HepG2 (cell line): ENCODE measurements around the gene C2CD2. TPM values are rescaled to one million over a fixed set of nuclear protein-coding genes. Genes with fewer than 3 reads are reported as not detected.

Experiments
- ATAC-seq: fragments of 200-7000 bp; cut with Tn5 transposase; 3 replicates; pipeline ENCODE4 v1.9.1; 2020; ENCODE audit warnings: mild to moderate bottlenecking, moderate library complexity
- BruUV-seq: library from RNA; stranded (reverse); fragments of 400-500 nt; replicated peaks from 2 replicates; lab custom pipeline; 2021; lab: Mats Ljungman, UMichigan
- CTCF ChIA-PET: fragments of 300-600 bp; formaldehyde crosslinking; extraction: SDS; loops from one replicate; lab custom pipeline; 2021; ENCODE audit warnings: low total read pairs, inconsistent platforms, low intra/inter-chr PET ratio; lab: Yijun Ruan, JAX
- POLR2A ChIA-PET: fragments of 350-600 bp; sonication (Branson Sonifier 250); formaldehyde crosslinking; loops from one replicate; lab custom pipeline; 2020; ENCODE audit warnings: antibody characterized with exemption, inconsistent platforms; lab: Yijun Ruan, JAX
- DNase-seq: peaks from one replicate; pipeline ENCODE4 v3.0.0-alpha.2; 2015; ENCODE audit warnings: low spot score
- FAIRE-seq: peaks from 3 replicates; lab custom pipeline; 2011; peaks lifted over from hg19 to GRCh38; lab: Jason Lieb, UNC
- H2AFZ ChIP-seq: one replicate; pipeline ENCODE4 v1.6.1; 2011; ENCODE audit warnings: low read length, inconsistent platforms
- H3K27ac ChIP-seq: fragments of 300-600 bp; 3 replicates; pipeline ENCODE4 v1.8.0; 2011; ENCODE audit warnings: mixed run types, mild to moderate bottlenecking, mixed read lengths, low read length, inconsistent platforms; ENCODE audit not compliant: insufficient read depth; ENCODE audit errors: extremely low read length
- H3K27me3 ChIP-seq, 2 experiments: fragments of 200-600 bp in 1 of 2; 2 replicates in 1 of 2; 3 replicates in 1 of 2; pipeline versions ENCODE4 v1.6.0 to v1.8.0; 2011; ENCODE audit warnings: low read length in 2 of 2, mild to moderate bottlenecking in 2 of 2, moderate library complexity in 2 of 2, inconsistent platforms in 1 of 2; ENCODE audit not compliant: insufficient read depth in 2 of 2, control insufficient read depth in 1 of 2
- H3K36me3 ChIP-seq, 2 experiments: fragments of 200-600 bp in 1 of 2; replicated peaks in 1 of 2; 2 replicates in 1 of 2; 3 replicates in 1 of 2; pipeline versions ENCODE4 v1.5.1 to v1.8.0; 2011; ENCODE audit warnings: low read length in 2 of 2, inconsistent platforms in 1 of 2; ENCODE audit not compliant: insufficient read depth in 2 of 2, control insufficient read depth in 1 of 2
- H3K4me1 ChIP-seq: 2 replicates; pipeline ENCODE4 v1.5.1; 2012; ENCODE audit warnings: low read length, inconsistent platforms; ENCODE audit not compliant: insufficient read depth
- H3K4me2 ChIP-seq: 2 replicates; pipeline ENCODE4 v1.6.0; 2011; ENCODE audit warnings: low read depth, low read length, inconsistent platforms
- H3K4me3 ChIP-seq, 3 experiments: fragments of 200-600 bp in 1 of 3; sonication (generic), shearing (Covaris generic) in 1 of 3; replicated peaks in 1 of 3; 2 replicates each; pipeline ENCODE4 v1.5.1; 2011 to 2016; ENCODE audit warnings: low read length in 3 of 3, inconsistent platforms in 2 of 3, low read depth in 2 of 3, mild to moderate bottlenecking in 2 of 3, control low read depth in 1 of 3, mixed read lengths in 1 of 3; ENCODE audit not compliant: insufficient read depth in 1 of 3
- H3K79me2 ChIP-seq: one replicate; pipeline ENCODE4 v1.6.1; 2011; ENCODE audit warnings: low read length, inconsistent platforms; ENCODE audit not compliant: insufficient read depth
- H3K9ac ChIP-seq: 2 replicates; pipeline ENCODE4 v1.6.0; 2011; ENCODE audit warnings: mild to moderate bottlenecking, low read depth, low read length, inconsistent platforms; ENCODE audit not compliant: insufficient read depth
- H3K9me3 ChIP-seq: 2 replicates; pipeline ENCODE4 v1.5.1; 2012; ENCODE audit warnings: mild to moderate bottlenecking, low read length
- H4K20me1 ChIP-seq: 2 replicates; pipeline ENCODE4 v1.6.0; 2011; ENCODE audit warnings: inconsistent platforms, mild to moderate bottlenecking, low read length, moderate library complexity; ENCODE audit not compliant: insufficient read depth
- CENPX ChIP-seq: sonication (generic); formaldehyde crosslinking; IDR thresholded peaks from 2 replicates; pipeline ENCODE4 v1.9.0; 2021; ENCODE audit warnings: mild to moderate bottlenecking, missing genetic modification reagents, moderate library complexity
- DR1 ChIP-seq: sonication (generic); formaldehyde crosslinking; IDR thresholded peaks from 2 replicates; pipeline ENCODE4 v1.8.0; 2021; ENCODE audit warnings: mild to moderate bottlenecking, missing genetic modification reagents, inconsistent platforms
- LBX2 ChIP-seq: sonication (generic); formaldehyde crosslinking; IDR thresholded peaks from 2 replicates; pipeline ENCODE4 v1.5.0; 2020; ENCODE audit warnings: missing genetic modification reagents, mild to moderate bottlenecking, borderline replicate concordance
- NFE2 ChIP-seq: sonication (generic); formaldehyde crosslinking; IDR thresholded peaks from 2 replicates; pipeline ENCODE4 v1.4.0; 2020; ENCODE audit warnings: missing genetic modification reagents
- NFKB2 ChIP-seq: sonication (generic); formaldehyde crosslinking; IDR thresholded peaks from 2 replicates; pipeline ENCODE4 v1.4.0; 2020; ENCODE audit warnings: missing genetic modification reagents, borderline replicate concordance
- POLR2A ChIP-seq, 2 experiments: IDR thresholded peaks; 2 replicates each; pipeline ENCODE4 v1.6.1; 2011; ENCODE audit warnings: low read depth in 2 of 2, low read length in 2 of 2, mild to moderate bottlenecking in 1 of 2, moderate library complexity in 1 of 2; ENCODE audit not compliant: insufficient read depth in 1 of 2
- REPIN1 ChIP-seq: sonication (generic); formaldehyde crosslinking; IDR thresholded peaks from 2 replicates; pipeline ENCODE4 v1.8.0; 2022; ENCODE audit warnings: missing genetic modification reagents, low read depth, mild to moderate bottlenecking, borderline replicate concordance
- ZNF143 ChIP-seq: sonication (generic); formaldehyde crosslinking; IDR thresholded peaks from 2 replicates; pipeline ENCODE4 v1.4.0; 2020; ENCODE audit warnings: missing genetic modification reagents
- WGBS: methylation state at CpG from one replicate; pipeline ENCODE4 v1.1.6; 2017; ENCODE audit warnings: low lambda C conversion rate; 5-methylcytosine and 5-hydroxymethylcytosine counted together
- in situ Hi-C: cut with HindIII; loops from 2 replicates; pipeline ENCODE4 v1.10.0; 2017; ENCODE audit warnings: low pct_unique_long_range_greater_than_20kb; ENCODE audit not compliant: extremely low pct_ligation_motif_present
- intact Hi-C: fragments of 100-400 bp; cut with micrococcal nuclease; formaldehyde crosslinking; loops from one replicate; pipeline ENCODE4 v1.10.0; 2022; ENCODE audit not compliant: unreplicated experiment
- polyA plus RNA-seq, 8 experiments: library from polyadenylated mRNA; depleted of rRNA in 3 of 8; stranded (reverse) in 7 of 8; unstranded in 1 of 8; fragments of >200 nt; fragmentation: Illumina TruSeq in 4 of 8; extraction: Trizol in 4 of 8; gene quantifications; 2 replicates each; pipeline versions ENCODE4 v1.2.1 to v1.2.3, GENCODE V29; 2011 to 2016; ENCODE audit warnings: low read depth in 4 of 8, missing spikeins in 1 of 8, mixed read lengths in 1 of 8; ENCODE audit not compliant: insufficient read depth in 1 of 8
- total RNA-seq, 5 experiments: library from RNA; depleted of rRNA; stranded (reverse); fragments of >200 nt; fragmentation: Illumina TruSeq; extraction: Trizol; gene quantifications; 2 replicates each; pipeline ENCODE4 v1.2.3, GENCODE V29; 2016; ENCODE audit warnings: low read depth in 1 of 5
- TF ChIP-seq, protein P1 (sequence below): sonication (generic); formaldehyde crosslinking; IDR thresholded peaks from 2 replicates; pipeline ENCODE4 v1.8.0; 2022; ENCODE audit warnings: missing genetic modification reagents, mild to moderate bottlenecking, inconsistent platforms, borderline replicate concordance

Gene C2CD2
- total and polyA plus RNA-seq, 2 of the 13 experiments (the other 11 are each of a cell fraction or from before 2014, with no cell fraction given), result 12.5 to 19.7 TPM

- no peak overlapping the region for H3K9ac ChIP-seq
- peaks cover 1 to 16% of the 10 kb centered on the region in 2 experiments; a peak in 3 of 5 replicates for H3K36me3 ChIP-seq
- intact Hi-C loops (no loop called here), in situ Hi-C loops (no loop called here)
- no peak overlapping the region for H3K4me2 ChIP-seq
- no TSS peak for BruUV-seq
- H3K4me1 ChIP-seq, result no peaks in the 10 kb centered on the region
- TF ChIP-seq LBX2 (CRISPR knock-in tag) (no peak), DR1 (CRISPR knock-in tag) (no peak), CENPX (no peak), NFKB2 (no peak), ZNF143 (CRISPR knock-in tag) (no peak), POLR2A (IDR thresholded peaks at IDR 0.05; ENCODE audit: insufficient read depth in 1 of 2, low read depth in 2 of 2, low read length in 2 of 2) (no peak), NFE2 (CRISPR knock-in tag) (no peak), REPIN1 (CRISPR knock-in tag) (no peak)
- TF ChIP-seq, protein P1, sequence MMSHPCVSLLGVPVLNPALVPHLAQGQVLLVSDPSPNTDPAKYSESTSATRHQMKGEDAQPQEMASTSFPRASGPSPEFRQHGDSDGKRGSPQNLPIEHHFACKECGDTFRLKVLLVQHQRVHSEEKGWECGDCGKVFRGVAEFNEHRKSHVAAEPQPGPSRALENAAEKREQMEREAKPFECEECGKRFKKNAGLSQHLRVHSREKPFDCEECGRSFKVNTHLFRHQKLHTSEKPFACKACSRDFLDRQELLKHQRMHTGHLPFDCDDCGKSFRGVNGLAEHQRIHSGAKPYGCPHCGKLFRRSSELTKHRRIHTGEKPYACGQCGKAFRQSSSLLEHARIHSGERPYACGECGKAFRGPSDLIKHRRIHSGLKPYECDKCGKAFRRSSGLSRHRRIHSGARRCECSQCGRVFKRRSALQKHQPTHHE (CRISPR knock-in tag), result no peak
- no peak for DNase-seq
- no peak for ATAC-seq
- no peaks in the 10 kb centered on the region for H4K20me1 ChIP-seq
- no peaks in the 10 kb centered on the region for H3K79me2 ChIP-seq
- FAIRE-seq, result no peak
- no peak overlapping the region for H2AFZ ChIP-seq
- ChIA-PET POLR2A (no interaction called here), CTCF (no interaction called here)
- WGBS, result 87% methylated on average over 11 of the region's 13 CpGs
- H3K9me3 ChIP-seq, result no peaks in the 10 kb centered on the region
- no peak overlapping the region for H3K27ac ChIP-seq
- no peaks in the 10 kb centered on the region for H3K27me3 ChIP-seq
- no peak overlapping the region for H3K4me3 ChIP-seq
These were observed 58.8 kb downstream of the C2CD2 start for GRCh38 chr21:41894922-41895557.
